ENCODE measurements around the gene LEMD3. TPM values are rescaled to one million over a fixed set of nuclear protein-coding genes. Genes with fewer than 3 reads are reported as not detected.

The LEMD3 gene
- total RNA-seq, 4 donors from 2014 or later: 38.3 to 57.3 (median 50.3) TPM

- no peaks in the 10 kb centered on the region for H3K27me3 ChIP-seq
- peaks cover 0 to 40% (median 26%) of the 10 kb centered on the region in 4 donors for H3K4me1 ChIP-seq
- peak overlapping the region; percentile 87 to 99 (median 90) for H3K4me3 ChIP-seq
- WGBS, 2 donors: 12 to 14% methylated on average over 11 of the region's 11 CpGs
- TF ChIP-seq, protein P1, sequence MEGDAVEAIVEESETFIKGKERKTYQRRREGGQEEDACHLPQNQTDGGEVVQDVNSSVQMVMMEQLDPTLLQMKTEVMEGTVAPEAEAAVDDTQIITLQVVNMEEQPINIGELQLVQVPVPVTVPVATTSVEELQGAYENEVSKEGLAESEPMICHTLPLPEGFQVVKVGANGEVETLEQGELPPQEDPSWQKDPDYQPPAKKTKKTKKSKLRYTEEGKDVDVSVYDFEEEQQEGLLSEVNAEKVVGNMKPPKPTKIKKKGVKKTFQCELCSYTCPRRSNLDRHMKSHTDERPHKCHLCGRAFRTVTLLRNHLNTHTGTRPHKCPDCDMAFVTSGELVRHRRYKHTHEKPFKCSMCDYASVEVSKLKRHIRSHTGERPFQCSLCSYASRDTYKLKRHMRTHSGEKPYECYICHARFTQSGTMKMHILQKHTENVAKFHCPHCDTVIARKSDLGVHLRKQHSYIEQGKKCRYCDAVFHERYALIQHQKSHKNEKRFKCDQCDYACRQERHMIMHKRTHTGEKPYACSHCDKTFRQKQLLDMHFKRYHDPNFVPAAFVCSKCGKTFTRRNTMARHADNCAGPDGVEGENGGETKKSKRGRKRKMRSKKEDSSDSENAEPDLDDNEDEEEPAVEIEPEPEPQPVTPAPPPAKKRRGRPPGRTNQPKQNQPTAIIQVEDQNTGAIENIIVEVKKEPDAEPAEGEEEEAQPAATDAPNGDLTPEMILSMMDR (IDR thresholded peaks at IDR 0.05): no peak
- TF ChIP-seq EP300 (IDR thresholded peaks at IDR 0.05) (no peak), POLR2A (IDR thresholded peaks at IDR 0.05) (no peak)
- H3K36me3 ChIP-seq: no peaks in the 10 kb centered on the region
- no peaks in the 10 kb centered on the region for H3K9me3 ChIP-seq
- DNase-seq (ENCODE audit: low spot score in 2 of 2): no peak
- peak overlapping the region; percentile 92 to 97 (median 95) for H3K27ac ChIP-seq
Observed at GRCh38 chr12:65168681-65169319, 583 bp upstream of the LEMD3 start.

GRCh38 chr12:65170209-65170881 is 962 bp downstream of the LEMD3 start:
- peak overlapping the region; percentile 92 to 97 (median 95) for H3K27ac ChIP-seq
- DNase-seq (ENCODE audit: low spot score in 2 of 2): peak in 1 of 2 donors; percentile 36
- TF ChIP-seq POLR2A (IDR thresholded peaks at IDR 0.05) (no peak), EP300 (IDR thresholded peaks at IDR 0.05) (peak in 1 of 2 donors; percentile 18)
- H3K9me3 ChIP-seq: no peaks in the 10 kb centered on the region
- no peaks in the 10 kb centered on the region for H3K36me3 ChIP-seq
- 1% methylated on average over 44 of the region's 47 CpGs for WGBS, 2 donors
- peaks cover 0 to 56% (median 34%) of the 10 kb centered on the region in 4 donors for H3K4me1 ChIP-seq
- peak overlapping the region; percentile 87 to 99 (median 90) for H3K4me3 ChIP-seq
- H3K27me3 ChIP-seq: no peaks in the 10 kb centered on the region

- Histone ChIP-seq H3K27ac (no peak overlapping the region), H3K4me3 (peak overlapping the region; percentile 87 to 99 (median 90)), H3K4me1 (peaks cover 0 to 57% (median 36%) of the 10 kb centered on the region in 4 donors), H3K27me3 (no peaks in the 10 kb centered on the region), H3K9me3 (no peaks in the 10 kb centered on the region), H3K36me3 (no peaks in the 10 kb centered on the region)
- WGBS, 2 donors: 53 to 56% methylated on average over 8 of the region's 8 CpGs
- DNase-seq (ENCODE audit: low spot score in 2 of 2): no peak
- TF ChIP-seq POLR2A (IDR thresholded peaks at IDR 0.05) (no peak), EP300 (IDR thresholded peaks at IDR 0.05) (no peak)
- TF ChIP-seq, protein P1 (IDR thresholded peaks at IDR 0.05): no peak
Observed at GRCh38 chr12:65171073-65171472, 1.7 kb downstream of the LEMD3 start.

DNA sequence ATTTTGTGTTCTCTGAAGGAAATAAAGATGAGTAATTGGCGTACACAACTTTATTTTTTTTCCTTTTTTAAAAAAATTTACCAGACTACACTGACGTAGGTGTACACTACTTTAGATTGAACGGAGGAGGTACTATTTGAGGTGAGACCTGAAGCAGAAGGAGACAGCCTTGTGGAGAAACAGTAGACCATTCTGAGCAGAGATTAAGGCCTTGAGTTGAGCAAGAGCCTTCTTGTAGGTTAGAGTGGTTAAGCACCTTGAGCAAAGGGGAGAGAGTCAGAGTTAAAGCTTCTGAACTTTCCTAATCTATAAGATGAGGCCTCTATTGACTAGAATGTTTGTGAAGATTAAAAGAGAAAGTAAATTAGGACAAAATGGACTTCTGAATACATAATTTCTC is 2.5 kb downstream of the LEMD3 start:
- H3K4me1 ChIP-seq: peaks cover 0 to 57% (median 36%) of the 10 kb centered on the region in 4 donors
- 68 to 73% methylated on average over 3 of the region's 3 CpGs for WGBS, 2 donors
- no peak for TF ChIP-seq POLR2A (IDR thresholded peaks at IDR 0.05)
- TF ChIP-seq, protein P1 (IDR thresholded peaks at IDR 0.05): no peak
- TF ChIP-seq EP300 (IDR thresholded peaks at IDR 0.05): no peak
- no peaks in the 10 kb centered on the region for H3K36me3 ChIP-seq
- no peaks in the 10 kb centered on the region for H3K27me3 ChIP-seq
- H3K9me3 ChIP-seq: no peaks in the 10 kb centered on the region
- H3K4me3 ChIP-seq: peak overlapping the region in 2 of 4 donors; percentile 6 to 93
- H3K27ac ChIP-seq: no peak overlapping the region
- no peak for DNase-seq (ENCODE audit: low spot score in 2 of 2)

DNA sequence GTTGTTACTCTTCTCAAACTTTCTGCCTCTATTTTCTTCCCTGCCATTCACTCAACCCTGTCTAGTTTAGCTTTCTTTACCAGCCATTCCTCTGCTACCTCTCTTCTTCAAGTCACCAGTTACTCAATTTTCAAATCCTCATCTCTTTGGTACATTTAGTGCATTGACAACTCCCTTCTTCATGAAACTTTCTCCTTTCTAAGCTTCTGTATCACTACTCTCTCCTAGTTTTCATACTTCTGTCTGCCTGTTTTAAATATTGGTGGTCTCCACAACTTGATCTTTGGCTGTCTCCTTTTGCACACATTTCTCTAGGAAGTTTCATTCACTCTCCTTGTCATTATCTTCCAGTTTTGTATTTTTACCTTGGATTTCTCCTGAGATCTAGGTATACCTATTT is 6.0 kb downstream of the LEMD3 start:
- peaks cover 0 to 49% (median 36%) of the 10 kb centered on the region in 4 donors for H3K4me1 ChIP-seq

More for the DNA sequence above, 6.0 kb downstream of the LEMD3 start:
- Histone ChIP-seq H3K36me3 (peaks cover 0 to 3% (median 0%) of the 10 kb centered on the region in 3 donors), H3K27me3 (no peaks in the 10 kb centered on the region), H3K9me3 (no peaks in the 10 kb centered on the region), H3K4me3 (no peak overlapping the region), H3K27ac (no peak overlapping the region)
- no peak for DNase-seq (ENCODE audit: low spot score in 2 of 2)
- TF ChIP-seq EP300 (IDR thresholded peaks at IDR 0.05): no peak
- TF ChIP-seq, protein P1 (IDR thresholded peaks at IDR 0.05): no peak
- TF ChIP-seq POLR2A (IDR thresholded peaks at IDR 0.05): no peak

Measured in tibial nerve (tissue), 4 donors.